Rectal smooth muscle tissue (tissue), 1 donor: ENCODE measurements around the gene AIRE.

Experiments used
- H3K27ac ChIP-seq: one replicate; pipeline ENCODE4 v1.7.0; 2013; ENCODE audit warnings: low read depth, low read length, inconsistent platforms
- H3K27me3 ChIP-seq: one replicate; pipeline ENCODE4 v1.7.0; 2013; ENCODE audit warnings: low read length; ENCODE audit not compliant: control insufficient read depth, insufficient read depth
- H3K36me3 ChIP-seq: one replicate; pipeline ENCODE4 v1.7.0; 2013; ENCODE audit warnings: low read length; ENCODE audit not compliant: control insufficient read depth, insufficient read depth
- H3K4me1 ChIP-seq: one replicate; pipeline ENCODE4 v1.7.0; 2013; ENCODE audit warnings: low read length; ENCODE audit not compliant: control insufficient read depth, insufficient read depth
- H3K4me3 ChIP-seq: one replicate; pipeline ENCODE4 v1.7.0; 2013; ENCODE audit warnings: low read length
- H3K9ac ChIP-seq: one replicate; pipeline ENCODE4 v1.7.0; 2013; ENCODE audit warnings: low read length

AIRE gene

GRCh38 chr21:44318489-44319285 lies 33.0 kb downstream of the AIRE start:
- Histone ChIP-seq H3K36me3 (peaks cover 31% of the 10 kb centered on the region), H3K4me3 (no peak overlapping the region), H3K27ac (no peak overlapping the region)

GRCh38 chr21:44319407-44320065 lies 33.9 kb downstream of the AIRE start:
- H3K27ac ChIP-seq: no peak overlapping the region
- no peaks in the 10 kb centered on the region for H3K4me1 ChIP-seq
- no peak overlapping the region for H3K9ac ChIP-seq
- peaks cover 31% of the 10 kb centered on the region for H3K36me3 ChIP-seq
- H3K4me3 ChIP-seq: no peak overlapping the region
- no peaks in the 10 kb centered on the region for H3K27me3 ChIP-seq

More at GRCh38 chr21:44318489-44319285, 33.0 kb downstream of the AIRE start:
- Histone ChIP-seq H3K9ac (no peak overlapping the region), H3K27me3 (no peaks in the 10 kb centered on the region), H3K4me1 (no peaks in the 10 kb centered on the region)

GRCh38 chr21:44320847-44321246 lies 35.2 kb downstream of the AIRE start:
- no peaks in the 10 kb centered on the region for H3K4me1 ChIP-seq
- H3K27ac ChIP-seq: no peak overlapping the region
- H3K27me3 ChIP-seq: no peaks in the 10 kb centered on the region
- peaks cover 31% of the 10 kb centered on the region for H3K36me3 ChIP-seq
- no peak overlapping the region for H3K4me3 ChIP-seq
- no peak overlapping the region for H3K9ac ChIP-seq

GRCh38 chr21:44321846-44322450 lies 36.3 kb downstream of the AIRE start:
- no peaks in the 10 kb centered on the region for H3K27me3 ChIP-seq
- no peak overlapping the region for H3K4me3 ChIP-seq
- no peak overlapping the region for H3K27ac ChIP-seq
- no peak overlapping the region for H3K9ac ChIP-seq
- H3K4me1 ChIP-seq: no peaks in the 10 kb centered on the region
- H3K36me3 ChIP-seq: peaks cover 25% of the 10 kb centered on the region

GRCh38 chr21:44322621-44323325 lies 37.1 kb downstream of the AIRE start:
- Histone ChIP-seq H3K4me3 (no peak overlapping the region), H3K4me1 (no peaks in the 10 kb centered on the region), H3K27me3 (no peaks in the 10 kb centered on the region), H3K27ac (no peak overlapping the region), H3K36me3 (peaks cover 21% of the 10 kb centered on the region), H3K9ac (no peak overlapping the region)

GRCh38 chr21:44323591-44323990 lies 37.9 kb downstream of the AIRE start:
- Histone ChIP-seq H3K36me3 (peaks cover 17% of the 10 kb centered on the region), H3K4me3 (no peak overlapping the region), H3K27me3 (no peaks in the 10 kb centered on the region), H3K9ac (no peak overlapping the region), H3K27ac (no peak overlapping the region), H3K4me1 (no peaks in the 10 kb centered on the region)

GRCh38 chr21:44324106-44324853 lies 38.6 kb downstream of the AIRE start:
- no peak overlapping the region for H3K4me3 ChIP-seq
- H3K27ac ChIP-seq: no peak overlapping the region
- H3K27me3 ChIP-seq: no peaks in the 10 kb centered on the region
- peaks cover 13% of the 10 kb centered on the region for H3K36me3 ChIP-seq
- no peaks in the 10 kb centered on the region for H3K4me1 ChIP-seq
- no peak overlapping the region for H3K9ac ChIP-seq

- Histone ChIP-seq H3K27me3 (no peaks in the 10 kb centered on the region), H3K4me3 (no peak overlapping the region), H3K36me3 (peaks cover 12% of the 10 kb centered on the region), H3K27ac (no peak overlapping the region), H3K4me1 (no peaks in the 10 kb centered on the region), H3K9ac (no peak overlapping the region)
Observed at GRCh38 chr21:44324854-44325107, 39.1 kb downstream of the AIRE start.

GRCh38 chr21:44325386-44326271 lies 40.0 kb downstream of the AIRE start:
- Histone ChIP-seq H3K9ac (no peak overlapping the region), H3K36me3 (peaks cover 12% of the 10 kb centered on the region), H3K27me3 (no peaks in the 10 kb centered on the region), H3K27ac (no peak overlapping the region), H3K4me1 (no peaks in the 10 kb centered on the region), H3K4me3 (no peak overlapping the region)

GRCh38 chr21:44326272-44326647 lies 40.6 kb downstream of the AIRE start:
- Histone ChIP-seq H3K4me1 (no peaks in the 10 kb centered on the region), H3K36me3 (peaks cover 14% of the 10 kb centered on the region), H3K9ac (no peak overlapping the region), H3K27me3 (no peaks in the 10 kb centered on the region), H3K27ac (no peak overlapping the region), H3K4me3 (no peak overlapping the region)

GRCh38 chr21:44326716-44327602 lies 41.3 kb downstream of the AIRE start:
- Histone ChIP-seq H3K4me3 (no peak overlapping the region), H3K9ac (no peak overlapping the region), H3K27ac (no peak overlapping the region), H3K4me1 (no peaks in the 10 kb centered on the region), H3K36me3 (peaks cover 16% of the 10 kb centered on the region), H3K27me3 (no peaks in the 10 kb centered on the region)
